OCI-LY7 (cell line): Measurements from ENCODE around the gene SRSF12. TPM values are rescaled to one million over a fixed set of nuclear protein-coding genes. Genes with fewer than 3 reads are reported as not detected.

Source experiments
- BruUV-seq: library from RNA; stranded (reverse); fragments of 400-500 nt; replicated peaks from 2 replicates; lab custom pipeline; 2021; lab: Mats Ljungman, UMichigan
- CTCF ChIA-PET: fragments of 300-600 bp; sonication (Branson Sonifier 250); formaldehyde crosslinking; loops from one replicate; lab custom pipeline; 2022; ENCODE audit warnings: antibody characterized with exemption; ENCODE audit not compliant: unreplicated experiment; lab: Charles Lee
- POLR2A ChIA-PET: fragments of 300-600 bp; sonication (Branson Sonifier 250); formaldehyde crosslinking; loops from one replicate; lab custom pipeline; 2022; ENCODE audit warnings: antibody characterized with exemption; lab: Charles Lee
- DNase-seq: peaks from one replicate; pipeline ENCODE4 v3.0.0-alpha.2; 2015; ENCODE audit warnings: low spot score
- H2AFZ ChIP-seq: fragments of 200-600 bp; sonication (generic), shearing (Covaris generic); 2 replicates; pipeline ENCODE4 v1.6.1; 2014; ENCODE audit warnings: mild to moderate bottlenecking, antibody characterized with exemption, low read length, moderate library complexity
- H3K27ac ChIP-seq: fragments of 200-600 bp; sonication (generic); 2 replicates; pipeline ENCODE4 v1.5.1; 2014; ENCODE audit warnings: mixed run types, low read depth, mild to moderate bottlenecking, moderate library complexity, low read length, inconsistent platforms; ENCODE audit not compliant: poor library complexity, severe bottlenecking
- H3K36me3 ChIP-seq: fragments of 200-600 bp; sonication (generic); 2 replicates; pipeline ENCODE4 v1.6.1; 2014; ENCODE audit warnings: mild to moderate bottlenecking, antibody characterized with exemption, low read length, moderate library complexity, mixed read lengths; ENCODE audit not compliant: insufficient read depth
- H3K4me1 ChIP-seq: fragments of 200-600 bp; sonication (generic); 2 replicates; pipeline ENCODE4 v1.5.1; 2014; ENCODE audit warnings: mild to moderate bottlenecking, low read length; ENCODE audit not compliant: insufficient read depth, poor library complexity, severe bottlenecking
- H3K4me2 ChIP-seq: fragments of 200-600 bp; sonication (generic); 2 replicates; pipeline ENCODE4 v1.6.1; 2014; ENCODE audit warnings: mild to moderate bottlenecking, low read length
- H3K4me3 ChIP-seq: fragments of 200-600 bp; sonication (generic); 2 replicates; pipeline ENCODE4 v1.5.1; 2014; ENCODE audit warnings: mild to moderate bottlenecking, low read depth, low read length; ENCODE audit not compliant: poor library complexity, severe bottlenecking
- H3K79me2 ChIP-seq: fragments of 200-600 bp; sonication (generic); 2 replicates; pipeline ENCODE4 v1.6.1; 2016; ENCODE audit warnings: low read depth, mild to moderate bottlenecking, low read length, moderate library complexity, mixed read lengths; ENCODE audit not compliant: insufficient read depth
- H3K9me2 ChIP-seq: fragments of 200-600 bp; sonication (generic); 2 replicates; pipeline ENCODE4 v1.6.1; 2016; ENCODE audit warnings: mild to moderate bottlenecking, low read length, mixed read lengths; ENCODE audit not compliant: insufficient read depth
- H3K9me3 ChIP-seq: fragments of 200-600 bp; sonication (generic); 2 replicates; pipeline ENCODE4 v1.6.1; 2014; ENCODE audit warnings: mild to moderate bottlenecking, mixed run types, low read length, mixed read lengths
- H4K20me1 ChIP-seq: fragments of 200-600 bp; sonication (generic); 2 replicates; pipeline ENCODE4 v1.6.1; 2014; ENCODE audit warnings: mild to moderate bottlenecking, antibody characterized with exemption, low read length, moderate library complexity, mixed read lengths; ENCODE audit not compliant: insufficient read depth
- EZH2phosphoT487 ChIP-seq: fragments of 200-600 bp; sonication (generic); IDR thresholded peaks from 2 replicates; pipeline ENCODE4 v1.6.1; 2018; ENCODE audit warnings: low read depth, borderline replicate concordance, mild to moderate bottlenecking, mixed run types, antibody characterized with exemption, low read length, moderate library complexity, mixed read lengths
- intact Hi-C: fragments of 100-400 bp; cut with micrococcal nuclease; formaldehyde crosslinking; loops from one replicate; pipeline ENCODE4 v1.10.0; 2022; ENCODE audit not compliant: unreplicated experiment
- total RNA-seq, 2 experiments: library from RNA; depleted of rRNA in 1 of 2; stranded (reverse); fragments of >200 nt in 1 of 2; shearing (Covaris generic) in 1 of 2; gene quantifications; 2 replicates each; pipeline ENCODE4 v1.2.3, GENCODE V29; 2014 to 2022
- TF ChIP-seq, protein P1 (sequence below): fragments of 200-600 bp; sonication (generic); conservative IDR thresholded peaks from 2 replicates; pipeline ENCODE4 v1.5.1; 2014; ENCODE audit warnings: mild to moderate bottlenecking, antibody characterized with exemption, low read length, moderate library complexity, mixed read lengths

SRSF12 gene
- total RNA-seq, 2 experiments from 2014 or later = not detected

DNA sequence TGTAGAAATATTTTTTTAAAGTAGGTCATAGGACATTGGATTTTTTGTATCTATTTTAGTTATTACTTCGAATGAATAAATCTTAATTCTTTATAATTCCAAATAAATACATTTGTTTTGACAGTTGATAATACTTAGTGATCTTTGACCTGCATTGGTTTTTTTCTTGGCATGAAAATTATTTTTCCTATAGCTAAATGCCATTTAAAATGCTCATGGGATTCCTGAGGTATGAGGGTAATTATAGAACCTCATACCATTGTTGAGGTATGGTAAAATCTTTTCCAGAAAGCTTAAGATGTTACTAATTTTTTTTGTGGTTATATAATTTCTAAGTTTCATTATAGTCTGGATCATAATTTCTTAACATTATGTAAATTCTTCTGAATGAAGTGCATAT, 36.3 kb upstream of the SRSF12 start:
- Histone ChIP-seq H3K27ac (no peak overlapping the region), H3K9me3 (no peaks in the 10 kb centered on the region), H4K20me1 (no peaks in the 10 kb centered on the region), H2AFZ (no peak overlapping the region), H3K79me2 (peaks cover 22% of the 10 kb centered on the region; the same call in 1 of the 2 replicates), H3K4me2 (no peak overlapping the region), H3K36me3 (peaks cover 79% of the 10 kb centered on the region), H3K9me2 (no peaks in the 10 kb centered on the region), H3K4me1 (peaks cover 5% of the 10 kb centered on the region), H3K4me3 (no peak overlapping the region)
- BruUV-seq = no TSS peak
- POLR2A ChIA-PET = interaction anchor here (0.6 to 1.9 kb wide), 6 partner anchors 8 to 155 kb away, joined by 3 to 6 read pairs (median 4); partner anchors contain the start of genes PM20D2 and PNRC1
- DNase-seq = no peak
- no peak for TF ChIP-seq EZH2phosphoT487
- TF ChIP-seq, protein P1, sequence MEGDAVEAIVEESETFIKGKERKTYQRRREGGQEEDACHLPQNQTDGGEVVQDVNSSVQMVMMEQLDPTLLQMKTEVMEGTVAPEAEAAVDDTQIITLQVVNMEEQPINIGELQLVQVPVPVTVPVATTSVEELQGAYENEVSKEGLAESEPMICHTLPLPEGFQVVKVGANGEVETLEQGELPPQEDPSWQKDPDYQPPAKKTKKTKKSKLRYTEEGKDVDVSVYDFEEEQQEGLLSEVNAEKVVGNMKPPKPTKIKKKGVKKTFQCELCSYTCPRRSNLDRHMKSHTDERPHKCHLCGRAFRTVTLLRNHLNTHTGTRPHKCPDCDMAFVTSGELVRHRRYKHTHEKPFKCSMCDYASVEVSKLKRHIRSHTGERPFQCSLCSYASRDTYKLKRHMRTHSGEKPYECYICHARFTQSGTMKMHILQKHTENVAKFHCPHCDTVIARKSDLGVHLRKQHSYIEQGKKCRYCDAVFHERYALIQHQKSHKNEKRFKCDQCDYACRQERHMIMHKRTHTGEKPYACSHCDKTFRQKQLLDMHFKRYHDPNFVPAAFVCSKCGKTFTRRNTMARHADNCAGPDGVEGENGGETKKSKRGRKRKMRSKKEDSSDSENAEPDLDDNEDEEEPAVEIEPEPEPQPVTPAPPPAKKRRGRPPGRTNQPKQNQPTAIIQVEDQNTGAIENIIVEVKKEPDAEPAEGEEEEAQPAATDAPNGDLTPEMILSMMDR = no peak
- intact Hi-C loops = no loop called here
- CTCF ChIA-PET = no interaction called here

DNA sequence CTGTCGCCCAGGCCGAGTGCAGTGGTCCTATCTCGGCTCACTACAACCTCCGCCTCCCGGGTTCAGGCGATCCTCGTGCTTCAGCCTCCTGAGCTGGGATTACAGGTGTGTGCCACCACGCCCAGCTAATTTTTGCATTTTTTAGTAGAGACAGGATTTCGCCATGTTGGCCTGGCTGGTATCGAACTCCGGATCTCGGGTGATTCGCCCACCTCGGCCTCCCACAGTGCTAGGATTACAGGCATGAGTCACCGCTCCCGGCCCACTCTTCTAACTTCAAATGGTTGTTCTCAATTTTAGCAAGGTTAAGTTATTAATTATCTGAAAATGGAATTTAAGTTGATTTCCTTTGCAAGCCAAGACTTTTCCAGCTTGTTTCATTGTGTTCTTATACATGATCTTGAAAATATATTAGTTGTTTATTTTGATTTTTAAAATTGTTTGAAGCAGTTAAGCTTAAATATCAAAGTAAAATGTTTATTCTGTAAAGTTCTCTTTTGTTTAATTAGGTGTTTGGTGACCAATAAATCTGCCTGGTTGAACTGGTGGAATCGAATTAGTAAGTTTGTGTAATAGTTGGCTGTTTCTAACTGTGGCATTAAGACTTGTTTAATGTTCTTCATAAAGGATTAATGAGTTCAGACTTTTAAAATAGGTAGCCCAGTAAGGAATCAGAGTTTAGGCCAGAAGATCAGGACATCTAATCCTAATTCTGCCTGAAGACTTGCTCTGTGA, 30.3 kb upstream of the SRSF12 start:
- CTCF ChIA-PET = no interaction called here
- Histone ChIP-seq H3K79me2 (peaks cover 31% of the 10 kb centered on the region; the same call in 1 of the 2 replicates), H2AFZ (no peak overlapping the region), H3K4me2 (peak overlapping the region; percentile 84), H3K4me3 (peak overlapping the region; percentile 23), H3K36me3 (peaks cover 39% of the 10 kb centered on the region), H3K4me1 (peaks cover 41% of the 10 kb centered on the region), H4K20me1 (no peaks in the 10 kb centered on the region), H3K9me3 (no peaks in the 10 kb centered on the region), H3K9me2 (no peaks in the 10 kb centered on the region), H3K27ac (no peak overlapping the region)
- POLR2A ChIA-PET = interaction anchor here (0.6 to 6.0 kb wide), 9 partner anchors 10 to 1235 kb away, joined by 3 to 66 read pairs (median 3); partner anchors contain the start of gene PNRC1
- DNase-seq = no peak
- no TSS peak for BruUV-seq
- intact Hi-C loops = loop anchor here (5.0 kb wide), 2 partner anchors 209 to 264 kb away; partner anchors contain the start of gene RRAGD
- TF ChIP-seq, protein P1 = no peak
- no peak for TF ChIP-seq EZH2phosphoT487
